GM23338 (cell line): ENCODE data around the gene ELOVL6. TPM values are rescaled to one million over a fixed set of nuclear protein-coding genes. Genes with fewer than 3 reads are reported as not detected.

Experiments used
- ATAC-seq: fragments of 200-7000 bp; cut with Tn5 transposase; 3 replicates; pipeline ENCODE4 v1.9.1; 2020
- DNase-seq: peaks from one replicate; pipeline ENCODE4 v3.0.0-alpha.2; 2015; ENCODE audit warnings: low spot score
- H2AFZ ChIP-seq: fragments of 200-600 bp; sonication (generic); 2 replicates; pipeline ENCODE4 v1.8.0; 2016; ENCODE audit warnings: antibody characterized with exemption, mild to moderate bottlenecking, moderate library complexity
- H3F3A ChIP-seq: fragments of 200-600 bp; sonication (generic); replicated peaks from 2 replicates; pipeline ENCODE4 v1.8.0; 2017; ENCODE audit warnings: antibody characterized with exemption, mixed run types, low read depth
- H3K27ac ChIP-seq: fragments of 200-600 bp; sonication (generic); 2 replicates; pipeline ENCODE4 v1.6.1; 2016; ENCODE audit warnings: low read depth
- H3K27me3 ChIP-seq: fragments of 200-600 bp; sonication (generic); 2 replicates; pipeline ENCODE4 v1.8.0; 2016; ENCODE audit warnings: mild to moderate bottlenecking, mixed run types, moderate library complexity; ENCODE audit not compliant: insufficient read depth
- H3K36me3 ChIP-seq: fragments of 200-600 bp; sonication (generic); 2 replicates; pipeline ENCODE4 v1.8.0; 2016; ENCODE audit warnings: mild to moderate bottlenecking; ENCODE audit not compliant: insufficient read depth
- H3K4me1 ChIP-seq: fragments of 200-600 bp; sonication (generic); 2 replicates; pipeline ENCODE4 v1.8.0; 2016; ENCODE audit warnings: mild to moderate bottlenecking, moderate library complexity; ENCODE audit not compliant: insufficient read depth
- H3K4me2 ChIP-seq: fragments of 200-600 bp; sonication (generic); 2 replicates; pipeline ENCODE4 v1.7.1; 2017; ENCODE audit warnings: mixed run types
- H3K4me3 ChIP-seq: fragments of 200-600 bp; sonication (generic); 2 replicates; pipeline ENCODE4 v1.6.1; 2016; ENCODE audit warnings: mixed run types
- H3K79me2 ChIP-seq: fragments of 200-600 bp; sonication (generic); replicated peaks from 2 replicates; pipeline ENCODE4 v1.8.0; 2017; ENCODE audit warnings: mild to moderate bottlenecking; ENCODE audit not compliant: insufficient read depth
- H3K9me2 ChIP-seq: fragments of 200-600 bp; sonication (generic); 2 replicates; pipeline ENCODE4 v1.8.0; 2017; ENCODE audit not compliant: insufficient read depth
- H4K20me1 ChIP-seq: fragments of 200-600 bp; sonication (generic); replicated peaks from 2 replicates; pipeline ENCODE4 v1.8.0; 2017; ENCODE audit warnings: mild to moderate bottlenecking; ENCODE audit not compliant: insufficient read depth
- H3K27ac Mint-ChIP-seq: 2 replicates; pipeline ENCODE4 v1.8.0; 2020; ENCODE audit warnings: inconsistent platforms, mild to moderate bottlenecking, moderate library complexity, mixed read lengths
- H3K27me3 Mint-ChIP-seq: 3 replicates; pipeline ENCODE4 v1.8.0; 2022; ENCODE audit warnings: low read depth, mild to moderate bottlenecking, moderate library complexity, mixed read lengths, inconsistent platforms; ENCODE audit not compliant: insufficient read depth, poor library complexity
- H3K36me3 Mint-ChIP-seq: 3 replicates; pipeline ENCODE4 v1.8.0; 2021; ENCODE audit warnings: low read depth, mild to moderate bottlenecking, inconsistent platforms, moderate library complexity, mixed read lengths
- H3K4me1 Mint-ChIP-seq: 3 replicates; pipeline ENCODE4 v1.8.0; 2020; ENCODE audit warnings: mild to moderate bottlenecking, inconsistent platforms, mixed read lengths
- H3K4me3 Mint-ChIP-seq: 3 replicates; pipeline ENCODE4 v1.8.0; 2021; ENCODE audit warnings: moderate library complexity, mild to moderate bottlenecking, inconsistent platforms, mixed read lengths
- H3K9me3 Mint-ChIP-seq: 3 replicates; pipeline ENCODE4 v1.8.0; 2020; ENCODE audit warnings: moderate library complexity, mild to moderate bottlenecking, inconsistent platforms, mixed read lengths
- CREB1 ChIP-seq: fragments of 250-450 bp; sonication (Bioruptor Pico); IDR thresholded peaks from 2 replicates; pipeline ENCODE4 v1.5.0; 2020; ENCODE audit warnings: low read depth, mild to moderate bottlenecking, moderate library complexity
- CTCF ChIP-seq, 2 experiments: fragments of 200-600 bp in 1 of 2; sonication (generic) in 1 of 2; conservative IDR thresholded peaks; 2 replicates each; pipeline versions ENCODE4 v1.5.1 to v1.6.1; 2016 to 2017; ENCODE audit warnings: antibody characterized with exemption in 2 of 2, low read depth in 2 of 2, mild to moderate bottlenecking in 2 of 2, moderate library complexity in 1 of 2
- ETS1 ChIP-seq: IDR thresholded peaks from 2 replicates; pipeline ENCODE4 v1.6.1; 2016; ENCODE audit warnings: antibody characterized with exemption
- EZH2 ChIP-seq: fragments of 200-600 bp; sonication (generic); IDR thresholded peaks from one replicate; pipeline ENCODE4 v1.8.0; 2017; ENCODE audit warnings: antibody characterized with exemption, mild to moderate bottlenecking, low read depth; ENCODE audit not compliant: unreplicated experiment
- EZH2phosphoT487 ChIP-seq: fragments of 200-600 bp; sonication (generic); IDR thresholded peaks from one replicate; pipeline ENCODE4 v1.8.1; 2018; ENCODE audit warnings: antibody characterized with exemption; ENCODE audit not compliant: unreplicated experiment
- JUNB ChIP-seq: IDR thresholded peaks from one replicate; pipeline ENCODE4 v1.6.1; 2016; ENCODE audit warnings: antibody characterized with exemption; ENCODE audit not compliant: unreplicated experiment
- NANOG ChIP-seq: IDR thresholded peaks from 2 replicates; pipeline ENCODE4 v1.6.1; 2016; ENCODE audit warnings: antibody characterized with exemption, borderline replicate concordance
- POLR2AphosphoS5 ChIP-seq: IDR thresholded peaks from 2 replicates; pipeline ENCODE4 v1.6.1; 2016; ENCODE audit warnings: antibody characterized with exemption, low read depth
- ZNF331 ChIP-seq: fragments of 250-450 bp; sonication (Bioruptor Pico); IDR thresholded peaks from 2 replicates; pipeline ENCODE4 v1.5.0; 2020; ENCODE audit warnings: low read depth, mild to moderate bottlenecking, moderate library complexity
- ZNF462 ChIP-seq: fragments of 250-450 bp; sonication (Bioruptor Pico); IDR thresholded peaks from 2 replicates; pipeline ENCODE4 v1.5.0; 2020; ENCODE audit warnings: mild to moderate bottlenecking, moderate library complexity
- polyA plus RNA-seq: library from polyadenylated mRNA; unstranded; fragments of >200 nt; fragmentation: Nextera tagmentation; extraction: Ambion mirVana; gene quantifications from 2 replicates; pipeline ENCODE4 v1.2.1, GENCODE V29; 2016
- total RNA-seq: library from RNA; depleted of rRNA; stranded (reverse); fragments of >200 nt; shearing (Covaris generic); gene quantifications from 2 replicates; pipeline ENCODE4 v1.2.3, GENCODE V29; 2014

ELOVL6 gene
- total and polyA plus RNA-seq, 2 experiments from 2014 or later: 82.7 to 89.5 TPM

- TF ChIP-seq CTCF (conservative IDR thresholded peaks at IDR 0.05; ENCODE audit: low read depth in 2 of 2): no peak
- TF ChIP-seq ETS1: no peak
Measured at GRCh38 chr4:110181890-110182289, 16.5 kb downstream of the ELOVL6 start (continued).

GRCh38 chr4:110175634-110176033 is 22.8 kb downstream of the ELOVL6 start:
- Histone ChIP-seq H3K9me2 (no peaks in the 10 kb centered on the region), H3K27ac (no peak overlapping the region), H4K20me1 (peaks cover 30% of the 10 kb centered on the region), H3K4me1 (no peaks in the 10 kb centered on the region), H3F3A (no peaks in the 10 kb centered on the region), H3K27me3 (no peaks in the 10 kb centered on the region), H3K4me2 (no peak overlapping the region), H2AFZ (no peak overlapping the region), H3K36me3 (peaks cover 15% of the 10 kb centered on the region), H3K4me3 (no peak overlapping the region), H3K79me2 (peaks cover 95% of the 10 kb centered on the region)
- Mint-ChIP-seq H3K9me3 (no peaks in the 10 kb centered on the region), H3K27me3 (no peaks in the 10 kb centered on the region), H3K4me3 (no peak overlapping the region), H3K4me1 (no peaks in the 10 kb centered on the region; the same call in 2 of the 3 replicates), H3K27ac (no peak overlapping the region), H3K36me3 (peaks cover 47% of the 10 kb centered on the region)
- DNase-seq: no peak
- no peak for ATAC-seq
- TF ChIP-seq EZH2 (no peak), ZNF331 (CRISPR knock-in tag) (no peak), JUNB (no peak), CTCF (conservative IDR thresholded peaks at IDR 0.05; ENCODE audit: low read depth in 2 of 2) (no peak), EZH2phosphoT487 (no peak), POLR2AphosphoS5 (no peak), ZNF462 (CRISPR knock-in tag) (no peak), NANOG (no peak), CREB1 (CRISPR knock-in tag) (no peak)
